ENCODE data around the gene SLC25A19.

DNA sequence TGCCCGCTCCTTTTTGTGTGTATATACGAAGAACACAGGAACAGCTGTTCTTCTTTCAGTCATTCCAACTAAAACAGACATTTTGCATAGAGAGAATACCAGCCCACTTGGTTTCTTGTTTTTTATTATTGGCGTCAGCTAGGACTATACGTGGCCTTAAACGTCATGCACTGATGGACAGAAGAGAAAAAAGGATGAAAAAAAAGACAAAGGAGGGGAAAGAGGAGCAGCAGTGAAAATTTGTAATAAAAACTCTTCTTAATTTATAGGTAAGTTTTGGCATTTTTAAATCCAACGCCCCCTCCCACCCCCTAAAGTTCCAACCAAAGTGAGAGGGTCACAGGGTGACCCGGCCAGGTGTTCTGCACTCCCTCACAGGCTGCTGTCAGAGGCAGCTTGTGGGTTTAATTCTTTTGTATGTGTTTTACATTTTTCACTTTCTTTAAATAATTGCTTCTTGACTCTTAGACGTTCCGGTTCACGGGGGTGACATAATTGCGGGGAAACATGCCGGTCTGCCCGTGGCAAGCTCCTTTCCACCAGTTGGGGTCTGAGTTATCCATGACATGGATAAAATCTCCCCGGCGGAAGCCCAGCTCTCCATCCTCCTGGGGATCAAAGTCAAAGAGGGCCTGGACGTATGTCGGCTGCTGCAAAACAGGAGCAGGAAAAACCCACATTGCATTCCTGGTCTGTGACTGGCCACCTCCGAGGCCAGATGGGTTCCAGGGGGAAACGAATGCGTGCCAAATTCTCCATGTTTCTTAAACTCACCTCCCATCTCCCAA lies 30.9 kb upstream of the SLC25A19 start:
- TF ChIP-seq, protein P1, sequence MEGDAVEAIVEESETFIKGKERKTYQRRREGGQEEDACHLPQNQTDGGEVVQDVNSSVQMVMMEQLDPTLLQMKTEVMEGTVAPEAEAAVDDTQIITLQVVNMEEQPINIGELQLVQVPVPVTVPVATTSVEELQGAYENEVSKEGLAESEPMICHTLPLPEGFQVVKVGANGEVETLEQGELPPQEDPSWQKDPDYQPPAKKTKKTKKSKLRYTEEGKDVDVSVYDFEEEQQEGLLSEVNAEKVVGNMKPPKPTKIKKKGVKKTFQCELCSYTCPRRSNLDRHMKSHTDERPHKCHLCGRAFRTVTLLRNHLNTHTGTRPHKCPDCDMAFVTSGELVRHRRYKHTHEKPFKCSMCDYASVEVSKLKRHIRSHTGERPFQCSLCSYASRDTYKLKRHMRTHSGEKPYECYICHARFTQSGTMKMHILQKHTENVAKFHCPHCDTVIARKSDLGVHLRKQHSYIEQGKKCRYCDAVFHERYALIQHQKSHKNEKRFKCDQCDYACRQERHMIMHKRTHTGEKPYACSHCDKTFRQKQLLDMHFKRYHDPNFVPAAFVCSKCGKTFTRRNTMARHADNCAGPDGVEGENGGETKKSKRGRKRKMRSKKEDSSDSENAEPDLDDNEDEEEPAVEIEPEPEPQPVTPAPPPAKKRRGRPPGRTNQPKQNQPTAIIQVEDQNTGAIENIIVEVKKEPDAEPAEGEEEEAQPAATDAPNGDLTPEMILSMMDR (IDR thresholded peaks at IDR 0.05 in 8 of 11, conservative IDR thresholded peaks at IDR 0.05 in 3 of 11) = no peak
- TF ChIP-seq POLR2A (IDR thresholded peaks at IDR 0.05) = no peak

Data from spleen (tissue), 7 donors.